ENCODE data around the gene CSMD2. TPM values are rescaled to one million over a fixed set of nuclear protein-coding genes. Genes with fewer than 3 reads are reported as not detected.

The CSMD2 gene
- total RNA-seq, 1 experiment from 2014 or later, result 13.2 TPM

DNA sequence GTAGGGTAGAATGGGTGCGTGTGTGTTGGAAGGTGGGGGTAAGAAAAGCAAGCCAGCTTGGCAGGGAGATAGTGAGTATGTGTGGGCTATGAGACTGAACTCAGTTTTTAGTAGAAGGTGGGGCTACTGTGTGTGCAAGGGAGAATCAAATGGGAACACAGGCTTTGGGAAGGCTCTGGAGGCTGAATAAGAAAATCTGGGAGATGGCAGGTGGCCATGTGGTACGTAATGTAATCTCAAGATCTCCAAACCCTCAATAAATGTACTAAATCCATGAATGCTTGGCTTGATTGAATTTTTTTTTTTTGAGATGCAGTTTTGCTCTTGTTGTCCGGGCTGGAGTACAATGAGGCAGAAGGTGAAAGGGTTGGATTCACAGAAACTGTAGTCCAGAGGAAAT is 696.1 kb downstream of the CSMD2 start (continued):
- TF ChIP-seq, protein P1, sequence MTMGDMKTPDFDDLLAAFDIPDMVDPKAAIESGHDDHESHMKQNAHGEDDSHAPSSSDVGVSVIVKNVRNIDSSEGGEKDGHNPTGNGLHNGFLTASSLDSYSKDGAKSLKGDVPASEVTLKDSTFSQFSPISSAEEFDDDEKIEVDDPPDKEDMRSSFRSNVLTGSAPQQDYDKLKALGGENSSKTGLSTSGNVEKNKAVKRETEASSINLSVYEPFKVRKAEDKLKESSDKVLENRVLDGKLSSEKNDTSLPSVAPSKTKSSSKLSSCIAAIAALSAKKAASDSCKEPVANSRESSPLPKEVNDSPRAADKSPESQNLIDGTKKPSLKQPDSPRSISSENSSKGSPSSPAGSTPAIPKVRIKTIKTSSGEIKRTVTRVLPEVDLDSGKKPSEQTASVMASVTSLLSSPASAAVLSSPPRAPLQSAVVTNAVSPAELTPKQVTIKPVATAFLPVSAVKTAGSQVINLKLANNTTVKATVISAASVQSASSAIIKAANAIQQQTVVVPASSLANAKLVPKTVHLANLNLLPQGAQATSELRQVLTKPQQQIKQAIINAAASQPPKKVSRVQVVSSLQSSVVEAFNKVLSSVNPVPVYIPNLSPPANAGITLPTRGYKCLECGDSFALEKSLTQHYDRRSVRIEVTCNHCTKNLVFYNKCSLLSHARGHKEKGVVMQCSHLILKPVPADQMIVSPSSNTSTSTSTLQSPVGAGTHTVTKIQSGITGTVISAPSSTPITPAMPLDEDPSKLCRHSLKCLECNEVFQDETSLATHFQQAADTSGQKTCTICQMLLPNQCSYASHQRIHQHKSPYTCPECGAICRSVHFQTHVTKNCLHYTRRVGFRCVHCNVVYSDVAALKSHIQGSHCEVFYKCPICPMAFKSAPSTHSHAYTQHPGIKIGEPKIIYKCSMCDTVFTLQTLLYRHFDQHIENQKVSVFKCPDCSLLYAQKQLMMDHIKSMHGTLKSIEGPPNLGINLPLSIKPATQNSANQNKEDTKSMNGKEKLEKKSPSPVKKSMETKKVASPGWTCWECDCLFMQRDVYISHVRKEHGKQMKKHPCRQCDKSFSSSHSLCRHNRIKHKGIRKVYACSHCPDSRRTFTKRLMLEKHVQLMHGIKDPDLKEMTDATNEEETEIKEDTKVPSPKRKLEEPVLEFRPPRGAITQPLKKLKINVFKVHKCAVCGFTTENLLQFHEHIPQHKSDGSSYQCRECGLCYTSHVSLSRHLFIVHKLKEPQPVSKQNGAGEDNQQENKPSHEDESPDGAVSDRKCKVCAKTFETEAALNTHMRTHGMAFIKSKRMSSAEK (CRISPR knock-in tag; IDR thresholded peaks at IDR 0.05; ENCODE audit: borderline replicate concordance), result no peak
- TF ChIP-seq USF1 (CRISPR knock-in tag; IDR thresholded peaks at IDR 0.05) (no peak), FOXK1 (CRISPR knock-in tag; IDR thresholded peaks at IDR 0.05) (no peak), OVOL2 (CRISPR knock-in tag; IDR thresholded peaks at IDR 0.05; ENCODE audit: borderline replicate concordance) (no peak), FOXP1 (CRISPR knock-in tag; IDR thresholded peaks at IDR 0.05; ENCODE audit: borderline replicate concordance) (no peak), PRDM15 (CRISPR knock-in tag; IDR thresholded peaks at IDR 0.05) (no peak), HMGA2 (CRISPR knock-in tag; IDR thresholded peaks at IDR 0.05) (no peak), AR (CRISPR knock-in tag; IDR thresholded peaks at IDR 0.05) (no peak)
- TF ChIP-seq, protein P2, sequence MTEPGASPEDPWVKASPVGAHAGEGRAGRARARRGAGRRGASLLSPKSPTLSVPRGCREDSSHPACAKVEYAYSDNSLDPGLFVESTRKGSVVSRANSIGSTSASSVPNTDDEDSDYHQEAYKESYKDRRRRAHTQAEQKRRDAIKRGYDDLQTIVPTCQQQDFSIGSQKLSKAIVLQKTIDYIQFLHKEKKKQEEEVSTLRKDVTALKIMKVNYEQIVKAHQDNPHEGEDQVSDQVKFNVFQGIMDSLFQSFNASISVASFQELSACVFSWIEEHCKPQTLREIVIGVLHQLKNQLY (CRISPR knock-in tag; IDR thresholded peaks at IDR 0.05), result no peak
- TF ChIP-seq, protein P3, sequence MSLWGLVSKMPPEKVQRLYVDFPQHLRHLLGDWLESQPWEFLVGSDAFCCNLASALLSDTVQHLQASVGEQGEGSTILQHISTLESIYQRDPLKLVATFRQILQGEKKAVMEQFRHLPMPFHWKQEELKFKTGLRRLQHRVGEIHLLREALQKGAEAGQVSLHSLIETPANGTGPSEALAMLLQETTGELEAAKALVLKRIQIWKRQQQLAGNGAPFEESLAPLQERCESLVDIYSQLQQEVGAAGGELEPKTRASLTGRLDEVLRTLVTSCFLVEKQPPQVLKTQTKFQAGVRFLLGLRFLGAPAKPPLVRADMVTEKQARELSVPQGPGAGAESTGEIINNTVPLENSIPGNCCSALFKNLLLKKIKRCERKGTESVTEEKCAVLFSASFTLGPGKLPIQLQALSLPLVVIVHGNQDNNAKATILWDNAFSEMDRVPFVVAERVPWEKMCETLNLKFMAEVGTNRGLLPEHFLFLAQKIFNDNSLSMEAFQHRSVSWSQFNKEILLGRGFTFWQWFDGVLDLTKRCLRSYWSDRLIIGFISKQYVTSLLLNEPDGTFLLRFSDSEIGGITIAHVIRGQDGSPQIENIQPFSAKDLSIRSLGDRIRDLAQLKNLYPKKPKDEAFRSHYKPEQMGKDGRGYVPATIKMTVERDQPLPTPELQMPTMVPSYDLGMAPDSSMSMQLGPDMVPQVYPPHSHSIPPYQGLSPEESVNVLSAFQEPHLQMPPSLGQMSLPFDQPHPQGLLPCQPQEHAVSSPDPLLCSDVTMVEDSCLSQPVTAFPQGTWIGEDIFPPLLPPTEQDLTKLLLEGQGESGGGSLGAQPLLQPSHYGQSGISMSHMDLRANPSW (CRISPR knock-in tag; conservative IDR thresholded peaks at IDR 0.05; ENCODE audit: low read depth), result no peak

GRCh38 chr1:33468531-33468930 is 696.5 kb downstream of the CSMD2 start:
- ChIA-PET POLR2A (no interaction called here), CTCF (interaction anchor here (1.1 to 4.0 kb wide), 5 partner anchors 13 to 331 kb away, joined by 3 to 19 read pairs (median 5); no protein-coding TSS in a partner anchor)
- H3K4me3 Mint-ChIP-seq, result no peak overlapping the region
- H3K27ac Mint-ChIP-seq, result no peak overlapping the region
- DNase-seq (ENCODE audit: low spot score), result no peak
- H3K9me3 Mint-ChIP-seq, result no peaks in the 10 kb centered on the region
- ATAC-seq, result no peak
- no peaks in the 10 kb centered on the region for H3K36me3 Mint-ChIP-seq
- H3K27me3 Mint-ChIP-seq (ENCODE audit: low read depth), result peaks cover 9% of the 10 kb centered on the region
- peaks cover 22% of the 10 kb centered on the region for H3K4me1 Mint-ChIP-seq
- TF ChIP-seq, protein P4, sequence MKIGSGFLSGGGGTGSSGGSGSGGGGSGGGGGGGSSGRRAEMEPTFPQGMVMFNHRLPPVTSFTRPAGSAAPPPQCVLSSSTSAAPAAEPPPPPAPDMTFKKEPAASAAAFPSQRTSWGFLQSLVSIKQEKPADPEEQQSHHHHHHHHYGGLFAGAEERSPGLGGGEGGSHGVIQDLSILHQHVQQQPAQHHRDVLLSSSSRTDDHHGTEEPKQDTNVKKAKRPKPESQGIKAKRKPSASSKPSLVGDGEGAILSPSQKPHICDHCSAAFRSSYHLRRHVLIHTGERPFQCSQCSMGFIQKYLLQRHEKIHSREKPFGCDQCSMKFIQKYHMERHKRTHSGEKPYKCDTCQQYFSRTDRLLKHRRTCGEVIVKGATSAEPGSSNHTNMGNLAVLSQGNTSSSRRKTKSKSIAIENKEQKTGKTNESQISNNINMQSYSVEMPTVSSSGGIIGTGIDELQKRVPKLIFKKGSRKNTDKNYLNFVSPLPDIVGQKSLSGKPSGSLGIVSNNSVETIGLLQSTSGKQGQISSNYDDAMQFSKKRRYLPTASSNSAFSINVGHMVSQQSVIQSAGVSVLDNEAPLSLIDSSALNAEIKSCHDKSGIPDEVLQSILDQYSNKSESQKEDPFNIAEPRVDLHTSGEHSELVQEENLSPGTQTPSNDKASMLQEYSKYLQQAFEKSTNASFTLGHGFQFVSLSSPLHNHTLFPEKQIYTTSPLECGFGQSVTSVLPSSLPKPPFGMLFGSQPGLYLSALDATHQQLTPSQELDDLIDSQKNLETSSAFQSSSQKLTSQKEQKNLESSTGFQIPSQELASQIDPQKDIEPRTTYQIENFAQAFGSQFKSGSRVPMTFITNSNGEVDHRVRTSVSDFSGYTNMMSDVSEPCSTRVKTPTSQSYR (CRISPR knock-in tag; IDR thresholded peaks at IDR 0.05), result no peak
- TF ChIP-seq ESRRA (CRISPR knock-in tag; IDR thresholded peaks at IDR 0.05; ENCODE audit: borderline replicate concordance) (no peak), NFATC4 (CRISPR knock-in tag; IDR thresholded peaks at IDR 0.05) (no peak), TEAD1 (CRISPR knock-in tag; IDR thresholded peaks at IDR 0.05) (no peak), ZNF425 (CRISPR knock-in tag; conservative IDR thresholded peaks at IDR 0.05) (no peak)

Data from WTC11 (cell line).